Chondrocyte (in vitro differentiated cells): ENCODE measurements around the gene YIF1A. TPM values are rescaled to one million over a fixed set of nuclear protein-coding genes. Genes with fewer than 3 reads are reported as not detected.

Source experiments
- DNase-seq: peaks from one replicate; pipeline ENCODE4 v3.0.0; 2021; ENCODE audit warnings: mixed read lengths, low spot score
- H3K27ac Mint-ChIP-seq: one replicate; pipeline ENCODE4 v1.8.0; 2021; ENCODE audit warnings: mild to moderate bottlenecking, moderate library complexity, mixed read lengths; ENCODE audit not compliant: unreplicated experiment
- H3K27me3 Mint-ChIP-seq: 2 replicates; pipeline ENCODE4 v1.8.0; 2021; ENCODE audit warnings: low read depth, mixed read lengths
- H3K36me3 Mint-ChIP-seq: 2 replicates; pipeline ENCODE4 v1.8.0; 2021; ENCODE audit warnings: low read depth, mixed read lengths
- H3K4me1 Mint-ChIP-seq: 2 replicates; pipeline ENCODE4 v1.8.0; 2021; ENCODE audit warnings: low read depth, mild to moderate bottlenecking, mixed read lengths
- H3K4me3 Mint-ChIP-seq: one replicate; pipeline ENCODE4 v1.8.0; 2021; ENCODE audit warnings: mild to moderate bottlenecking, moderate library complexity, mixed read lengths; ENCODE audit not compliant: unreplicated experiment
- H3K9me3 Mint-ChIP-seq: 2 replicates; pipeline ENCODE4 v1.8.0; 2021; ENCODE audit warnings: low read depth, mixed read lengths
- total RNA-seq: library from RNA; stranded (reverse); gene quantifications from 3 replicates; pipeline ENCODE4 v1.2.1, GENCODE V29; 2021
- TF ChIP-seq, protein P1 (sequence below): fragments of 200-600 bp; sonication (generic); IDR thresholded peaks from 2 replicates; pipeline ENCODE4 v1.5.0; 2021; ENCODE audit warnings: antibody characterized with exemption, mild to moderate bottlenecking, moderate library complexity

YIF1A gene
- total RNA-seq, 1 donor from 2014 or later: 193 TPM

DNA sequence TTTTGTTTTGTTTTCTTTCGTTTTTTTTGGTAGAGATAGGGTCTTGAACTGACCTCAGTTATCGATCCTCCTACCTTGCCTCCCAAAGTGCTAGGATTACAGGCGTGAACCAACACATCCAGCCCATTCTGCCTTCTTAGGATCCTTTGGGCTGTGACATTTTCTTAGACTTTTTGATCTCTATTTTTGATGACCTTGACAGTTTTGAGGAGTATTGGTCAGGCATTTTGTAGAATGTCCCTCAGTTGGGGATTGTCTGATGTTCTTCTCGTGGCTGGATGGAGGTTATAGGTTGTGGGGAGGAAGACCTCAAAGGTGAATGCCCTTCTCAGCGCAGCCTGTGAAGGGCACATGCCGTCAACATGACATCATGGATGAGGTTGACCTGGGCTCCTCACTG, 40.0 kb downstream of the YIF1A start:
- H3K4me3 Mint-ChIP-seq: no peak overlapping the region
- no peaks in the 10 kb centered on the region for H3K27me3 Mint-ChIP-seq
- no peak overlapping the region for H3K27ac Mint-ChIP-seq
- DNase-seq: no peak
- TF ChIP-seq, protein P1, sequence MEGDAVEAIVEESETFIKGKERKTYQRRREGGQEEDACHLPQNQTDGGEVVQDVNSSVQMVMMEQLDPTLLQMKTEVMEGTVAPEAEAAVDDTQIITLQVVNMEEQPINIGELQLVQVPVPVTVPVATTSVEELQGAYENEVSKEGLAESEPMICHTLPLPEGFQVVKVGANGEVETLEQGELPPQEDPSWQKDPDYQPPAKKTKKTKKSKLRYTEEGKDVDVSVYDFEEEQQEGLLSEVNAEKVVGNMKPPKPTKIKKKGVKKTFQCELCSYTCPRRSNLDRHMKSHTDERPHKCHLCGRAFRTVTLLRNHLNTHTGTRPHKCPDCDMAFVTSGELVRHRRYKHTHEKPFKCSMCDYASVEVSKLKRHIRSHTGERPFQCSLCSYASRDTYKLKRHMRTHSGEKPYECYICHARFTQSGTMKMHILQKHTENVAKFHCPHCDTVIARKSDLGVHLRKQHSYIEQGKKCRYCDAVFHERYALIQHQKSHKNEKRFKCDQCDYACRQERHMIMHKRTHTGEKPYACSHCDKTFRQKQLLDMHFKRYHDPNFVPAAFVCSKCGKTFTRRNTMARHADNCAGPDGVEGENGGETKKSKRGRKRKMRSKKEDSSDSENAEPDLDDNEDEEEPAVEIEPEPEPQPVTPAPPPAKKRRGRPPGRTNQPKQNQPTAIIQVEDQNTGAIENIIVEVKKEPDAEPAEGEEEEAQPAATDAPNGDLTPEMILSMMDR: no peak
- no peaks in the 10 kb centered on the region for H3K9me3 Mint-ChIP-seq
- peaks cover 24% of the 10 kb centered on the region for H3K36me3 Mint-ChIP-seq
- no peaks in the 10 kb centered on the region for H3K4me1 Mint-ChIP-seq

DNA sequence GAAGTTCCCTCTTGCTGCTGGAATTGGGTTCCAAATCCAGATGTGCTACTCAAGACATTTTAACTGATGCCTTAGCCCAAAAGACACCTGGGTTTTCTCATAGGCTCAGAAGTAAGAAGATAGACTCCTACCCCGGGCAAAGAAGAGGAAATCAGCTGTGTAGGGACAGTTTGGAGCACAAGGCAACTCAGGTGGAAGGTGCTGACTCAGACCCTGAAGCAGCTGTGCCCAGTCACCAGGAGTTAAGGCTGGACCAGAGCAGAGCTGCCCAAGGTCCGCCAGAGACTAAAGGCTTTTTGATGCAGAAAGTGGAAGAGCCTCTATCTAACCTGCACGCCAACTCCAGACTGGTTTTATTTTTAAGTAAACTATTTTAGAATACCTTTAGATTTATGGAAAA, 41.1 kb downstream of the YIF1A start:
- Mint-ChIP-seq H3K27me3 (no peaks in the 10 kb centered on the region), H3K36me3 (peaks cover 24% of the 10 kb centered on the region), H3K4me3 (no peak overlapping the region), H3K9me3 (no peaks in the 10 kb centered on the region), H3K27ac (no peak overlapping the region), H3K4me1 (no peaks in the 10 kb centered on the region)
- no peak for DNase-seq
- TF ChIP-seq, protein P1: no peak

- Mint-ChIP-seq H3K4me1 (no peaks in the 10 kb centered on the region), H3K27me3 (no peaks in the 10 kb centered on the region), H3K36me3 (peaks cover 26% of the 10 kb centered on the region), H3K9me3 (no peaks in the 10 kb centered on the region), H3K27ac (peak overlapping the region; percentile 8), H3K4me3 (no peak overlapping the region)
- no peak for DNase-seq
- TF ChIP-seq, protein P1: no peak
Observed at GRCh38 chr11:66247295-66247694, 41.6 kb downstream of the YIF1A start.

- Mint-ChIP-seq H3K9me3 (no peaks in the 10 kb centered on the region), H3K27me3 (no peaks in the 10 kb centered on the region), H3K4me3 (no peak overlapping the region), H3K4me1 (no peaks in the 10 kb centered on the region), H3K36me3 (peaks cover 24% of the 10 kb centered on the region), H3K27ac (peak overlapping the region; percentile 57)
- TF ChIP-seq, protein P1: no peak
- no peak for DNase-seq
Observed at GRCh38 chr11:66243782-66244535, 45.0 kb downstream of the YIF1A start.

- Mint-ChIP-seq H3K36me3 (peaks cover 21% of the 10 kb centered on the region), H3K27ac (no peak overlapping the region), H3K27me3 (no peaks in the 10 kb centered on the region), H3K4me1 (no peaks in the 10 kb centered on the region), H3K4me3 (no peak overlapping the region), H3K9me3 (no peaks in the 10 kb centered on the region)
- TF ChIP-seq, protein P1: no peak
- no peak for DNase-seq
Observed at GRCh38 chr11:66242095-66242765, 46.7 kb downstream of the YIF1A start.
